CD4-positive, alpha-beta T cell treated with Interleukin-1 beta for 1 hour (primary cell): Measurements from ENCODE around the gene STK36.

Experiments
- DNase-seq, 2 donors: peaks; one replicate each; pipeline ENCODE4 v3.0.0-alpha.2; 2020 to 2022

Gene STK36

GRCh38 chr2:218720048-218721041 lies 48.5 kb downstream of the STK36 start:
- no peak for DNase-seq

GRCh38 chr2:218721488-218721887 lies 49.6 kb downstream of the STK36 start:
- DNase-seq: no peak

- no peak for DNase-seq
Observed at GRCh38 chr2:218721934-218722333, 50.0 kb downstream of the STK36 start.

GRCh38 chr2:218722419-218722818 lies 50.5 kb downstream of the STK36 start:
- DNase-seq: no peak

GRCh38 chr2:218722876-218723785 lies 51.2 kb downstream of the STK36 start:
- no peak for DNase-seq

DNA sequence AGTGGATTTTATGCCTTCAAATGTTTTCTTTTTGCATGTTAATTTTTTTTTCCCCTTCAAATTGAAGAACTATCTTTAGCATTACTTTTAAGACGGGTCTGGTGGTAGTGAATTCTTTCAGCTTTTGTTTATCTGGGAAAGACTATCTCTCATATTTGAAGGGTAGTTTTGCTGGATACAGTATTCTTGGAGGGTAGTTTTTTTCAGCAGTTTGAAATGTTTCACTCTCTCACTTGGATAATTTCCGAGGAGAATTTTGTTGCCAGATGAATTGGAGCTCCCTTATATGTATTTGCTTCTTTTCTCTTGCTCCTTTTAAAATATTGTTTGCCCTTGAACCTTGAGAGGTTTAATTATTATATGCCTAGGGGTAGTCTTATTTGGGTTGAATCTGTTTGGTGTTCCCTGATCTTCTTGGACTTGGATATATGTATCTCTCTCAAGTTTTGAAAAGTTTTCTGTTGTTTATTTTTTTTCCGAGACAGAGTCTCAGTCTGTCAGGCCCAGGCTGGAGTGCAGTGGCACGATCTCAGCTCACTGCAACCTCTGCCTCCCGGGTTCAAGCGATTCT lies 54.2 kb downstream of the STK36 start:
- DNase-seq: no peak

DNA sequence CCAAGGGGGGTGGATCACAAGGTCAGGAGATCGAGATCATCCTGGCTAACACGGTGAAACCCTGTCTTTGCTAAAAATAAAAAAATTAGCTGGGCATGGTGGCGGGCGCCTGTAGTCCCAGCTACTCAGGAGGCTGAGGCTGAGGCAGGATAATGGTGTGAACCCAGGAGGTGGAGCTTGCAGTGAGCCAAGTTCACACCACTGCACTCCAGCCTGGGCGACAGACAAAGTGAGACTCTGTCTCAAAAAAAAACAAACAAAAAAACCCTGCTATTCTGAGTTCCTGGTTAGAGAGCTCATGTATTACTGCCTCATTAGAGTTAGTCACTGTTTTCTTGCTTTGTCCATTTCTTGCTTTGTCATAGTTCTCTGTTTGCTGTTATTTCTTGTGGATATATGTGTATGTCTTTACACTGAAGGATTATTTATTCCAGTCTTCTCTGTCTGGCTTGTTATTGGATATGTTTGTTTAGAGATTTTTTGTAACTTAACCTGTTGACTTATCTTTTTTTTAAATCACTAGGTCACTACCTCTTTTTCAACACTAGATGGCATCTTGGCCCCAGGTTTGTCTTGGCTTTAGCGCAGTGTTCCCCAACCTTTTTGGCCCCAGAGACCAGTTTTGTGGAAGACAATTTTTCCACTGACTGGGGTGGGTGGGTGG lies 55.7 kb downstream of the STK36 start:
- DNase-seq: no peak

DNA sequence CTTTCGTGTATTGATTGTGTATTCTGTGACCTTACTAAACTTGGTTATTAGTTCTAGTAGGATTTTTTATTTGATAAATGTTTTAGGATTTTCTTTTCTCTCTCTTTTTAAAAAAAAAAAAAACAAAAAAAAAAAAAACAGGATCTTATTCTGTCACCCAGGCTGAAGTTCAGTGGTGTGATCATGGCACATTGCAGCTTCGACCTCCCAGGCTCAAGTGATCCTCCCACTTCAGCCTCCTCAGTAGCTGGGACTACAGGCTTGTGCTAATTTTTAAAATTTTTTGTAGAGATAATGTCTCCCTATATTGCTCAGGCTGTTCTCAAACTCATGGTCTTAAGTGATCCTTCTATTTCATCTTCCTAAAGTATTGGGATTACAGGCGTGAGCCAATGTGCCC lies 57.8 kb downstream of the STK36 start:
- no peak for DNase-seq

- no peak for DNase-seq
Observed at GRCh38 chr2:218732052-218732760, 60.3 kb downstream of the STK36 start.

DNA sequence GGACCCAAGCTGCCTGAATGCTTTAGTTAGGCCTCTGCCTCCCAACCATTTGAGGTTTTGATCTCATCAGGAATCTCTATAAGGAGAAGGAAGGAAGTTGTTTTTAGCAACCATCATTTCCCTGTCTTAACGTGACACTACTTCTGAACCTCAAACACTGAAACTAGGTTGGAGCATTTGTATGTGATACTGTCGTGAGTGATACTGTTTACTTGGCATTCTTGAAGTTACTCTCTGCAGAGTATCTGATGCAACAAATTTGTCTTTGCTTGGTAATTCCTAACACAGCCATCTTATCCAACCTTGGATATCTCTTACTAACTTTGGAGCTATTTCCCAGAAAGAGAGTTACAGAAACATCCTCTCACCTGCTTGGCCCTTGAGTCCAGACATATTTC lies 60.9 kb downstream of the STK36 start:
- no peak for DNase-seq

DNA sequence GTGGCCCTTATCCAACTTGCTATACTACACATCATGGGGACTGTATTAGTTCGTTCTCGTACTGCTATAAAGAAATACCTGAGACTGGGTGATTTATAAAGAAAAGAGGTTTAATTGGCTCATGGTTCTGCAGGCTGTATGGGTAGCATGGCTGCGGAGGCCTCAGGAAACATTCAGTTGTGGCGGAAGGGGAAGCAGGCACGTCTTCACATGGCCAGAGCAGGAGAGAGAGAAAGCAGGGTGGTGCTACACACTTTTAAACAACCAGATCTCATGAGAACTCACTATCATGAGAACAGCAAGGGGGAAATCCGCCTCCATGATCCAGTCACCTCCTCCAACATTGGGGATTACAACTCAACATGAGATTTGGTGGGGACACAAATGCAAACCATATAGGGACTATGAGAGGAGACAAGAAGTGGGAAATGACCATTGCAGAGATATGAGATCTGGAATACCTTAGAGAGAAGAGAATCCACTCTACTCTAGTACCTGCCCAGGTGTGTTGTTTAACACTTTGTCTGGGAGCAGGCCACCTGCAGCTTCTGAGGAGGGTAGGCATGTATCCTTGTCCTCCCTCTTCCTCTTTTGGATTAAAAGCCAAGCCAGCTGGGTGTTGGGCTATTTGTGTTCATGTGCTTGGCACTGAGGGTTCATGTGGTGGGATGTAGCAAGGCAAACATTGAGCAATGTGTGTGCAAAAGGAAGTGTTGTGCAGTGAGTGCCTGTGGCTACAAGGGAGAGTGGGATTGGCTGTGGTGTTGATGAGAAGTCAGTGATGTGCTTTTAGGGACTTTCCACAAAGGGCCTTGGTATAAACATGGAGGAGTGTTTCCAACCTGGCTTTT lies 61.5 kb downstream of the STK36 start:
- peak; percentile 22 to 80 for DNase-seq

GRCh38 chr2:218734190-218734975 lies 62.5 kb downstream of the STK36 start:
- DNase-seq: no peak

- DNase-seq: no peak
Observed at GRCh38 chr2:218736531-218736930, 64.6 kb downstream of the STK36 start.

- peak in 1 of 2 donors; percentile 1 for DNase-seq
Observed at GRCh38 chr2:218743068-218743467, 71.2 kb downstream of the STK36 start.

DNA sequence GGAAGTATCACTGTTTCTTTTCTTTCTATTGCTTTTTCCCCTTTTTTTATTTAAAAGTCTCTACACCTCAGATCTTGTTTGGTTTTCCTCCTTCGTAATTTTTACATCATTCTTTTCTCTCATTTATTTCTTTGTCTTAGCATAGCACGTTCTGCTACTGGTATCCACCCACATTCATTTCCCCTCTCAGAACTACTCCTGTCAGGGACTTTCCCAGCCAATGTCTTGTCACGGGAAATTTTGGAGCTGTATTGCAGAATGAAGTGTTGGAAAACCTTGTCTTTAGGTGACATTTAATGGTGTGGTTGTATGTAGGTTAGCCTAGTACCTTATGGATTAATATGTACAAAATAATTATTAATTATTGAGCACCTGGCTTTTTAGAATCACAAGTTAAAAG lies 72.7 kb downstream of the STK36 start:
- DNase-seq: peak in 1 of 2 donors; percentile 36

GRCh38 chr2:218745160-218745558 lies 73.3 kb downstream of the STK36 start:
- peak; percentile 4 to 66 for DNase-seq

GRCh38 chr2:218745559-218746469 lies 73.9 kb downstream of the STK36 start:
- no peak for DNase-seq

DNA sequence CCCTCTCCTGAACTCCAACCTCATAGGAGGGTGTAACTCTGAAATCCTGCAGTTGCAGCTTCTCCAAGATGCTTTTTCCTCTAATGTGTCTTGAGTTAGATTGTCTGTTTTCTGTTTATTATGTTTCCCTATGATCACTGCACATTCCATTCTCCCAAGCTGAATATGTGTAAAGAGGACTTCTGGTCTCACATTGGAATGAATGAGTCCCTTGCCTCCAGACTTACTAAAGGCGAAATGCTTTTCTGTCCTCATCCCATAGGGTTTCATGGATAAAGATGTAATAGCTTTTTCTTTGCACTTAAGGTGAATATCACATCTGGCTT lies 74.5 kb downstream of the STK36 start:
- DNase-seq: no peak

DNA sequence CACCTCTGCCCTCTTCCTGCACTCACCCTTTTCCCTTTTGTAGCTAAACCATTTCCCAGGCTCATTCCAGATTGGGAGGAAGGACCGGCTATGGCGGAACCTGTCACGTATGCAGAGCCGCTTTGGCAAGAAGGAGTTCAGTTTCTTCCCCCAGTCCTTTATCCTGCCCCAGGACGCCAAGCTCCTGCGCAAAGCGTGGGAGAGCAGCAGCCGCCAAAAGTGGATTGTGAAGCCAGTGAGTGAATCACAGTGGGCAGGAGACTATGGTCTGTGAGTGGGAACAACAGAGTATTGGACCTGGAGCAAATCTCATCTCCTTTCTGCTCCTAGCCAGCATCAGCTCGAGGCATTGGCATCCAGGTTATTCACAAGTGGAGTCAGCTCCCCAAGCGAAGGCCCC lies 75.1 kb downstream of the STK36 start:
- DNase-seq: no peak
